22Rv1 (cell line): ENCODE data around the gene PTPRQ.

Experiments used
- CTCF ChIP-seq: fragments of 450-650 bp; IDR thresholded peaks from 2 replicates; pipeline ENCODE4 v1.5.1; 2017; ENCODE audit warnings: mild to moderate bottlenecking
- ZFX ChIP-seq: fragments of 450-650 bp; IDR thresholded peaks from 2 replicates; pipeline ENCODE4 v1.6.1; 2017; ENCODE audit warnings: antibody characterized with exemption, borderline replicate concordance

GRCh38 chr12:80617733-80618132 is 173.7 kb downstream of the PTPRQ start:
- TF ChIP-seq CTCF (no peak), ZFX (no peak)
